ENCODE results near the gene CCDC201. TPM values are rescaled to one million over a fixed set of nuclear protein-coding genes. Genes with fewer than 3 reads are reported as not detected.

CCDC201 gene
- total and polyA plus RNA-seq, 2 of the 4 experiments (the other 2 are of a cell fraction), result not detected

DNA sequence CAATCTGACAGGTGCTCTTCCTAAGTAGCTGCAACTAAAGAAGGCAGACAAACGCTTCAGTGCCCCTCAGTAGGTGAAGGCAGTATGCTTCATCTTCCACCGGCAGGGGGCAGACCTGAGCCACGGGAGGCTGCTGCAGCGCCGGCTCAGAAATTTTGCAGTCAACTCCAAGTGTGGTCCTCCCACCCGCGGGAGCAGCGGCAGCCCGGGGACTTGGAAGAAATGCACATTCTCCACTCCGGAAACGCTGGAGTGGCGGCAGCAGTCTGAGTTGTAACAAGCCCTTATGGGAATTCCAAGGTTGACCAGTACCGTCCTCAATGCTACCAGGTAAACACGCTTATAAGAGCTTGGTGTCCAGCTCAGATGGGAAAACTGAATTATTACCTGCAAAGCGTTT lies 44.8 kb upstream of the CCDC201 start:
- Histone ChIP-seq H3K4ac (ENCODE audit: low read depth, low read length) (0 out of 2 replicates have a peak overlapping the region, but pooled peaks have one; percentile 8), H2AFZ (replicated peaks; ENCODE audit: low read length, poor library complexity) (peak overlapping the region; percentile 63), H3K4me2 (ENCODE audit: low read depth, low read length) (peak overlapping the region; percentile 62), H4K91ac (ENCODE audit: insufficient read depth, low read depth, low read length) (no peak overlapping the region), H3K9me3 (ENCODE audit: control insufficient read depth, insufficient read depth, low read length) (no peaks in the 10 kb centered on the region), H4K5ac (ENCODE audit: low read depth, low read length) (no peak overlapping the region), H2AK9ac (replicated peaks; ENCODE audit: low read depth, low read length, poor library complexity) (no peak overlapping the region), H3K27me3 (ENCODE audit: control insufficient read depth, insufficient read depth, low read length) (no peaks in the 10 kb centered on the region), H2BK20ac (ENCODE audit: low read depth, low read length) (no peak overlapping the region), H2AK5ac (ENCODE audit: low read depth, low read length) (no peak overlapping the region), H3K9me1 (ENCODE audit: insufficient read depth, low read length) (peaks cover 4% of the 10 kb centered on the region; the same call in 1 of the 2 replicates), H3K56ac (ENCODE audit: extremely low read depth, insufficient read depth, low read length) (no peak overlapping the region), H4K8ac (ENCODE audit: low read depth in 2 of 2, low read length in 2 of 2) (no peak overlapping the region), H3K36me3 (ENCODE audit: control insufficient read depth, insufficient read depth, low read length) (peaks cover 30% of the 10 kb centered on the region), H3K14ac (replicated peaks; ENCODE audit: low read depth, low read length) (no peak overlapping the region; the same call in 1 of the 2 replicates), H3K79me1 (ENCODE audit: low read depth in 1 of 2, low read length in 2 of 2) (peaks cover 12 to 23% of the 10 kb centered on the region in 2 experiments; a peak in 3 of 4 replicates), H3K18ac (ENCODE audit: low read depth, low read length) (no peak overlapping the region), H2BK5ac (ENCODE audit: low read depth, low read length, poor library complexity, severe bottlenecking) (peak overlapping the region; percentile 5), H3K4me3 (ENCODE audit: insufficient read depth, low read depth, low read length) (peak overlapping the region; percentile 34), H4K20me1 (ENCODE audit: insufficient read depth, low read length) (peaks cover 25% of the 10 kb centered on the region), H2BK15ac (ENCODE audit: low read depth, low read length) (no peak overlapping the region), H3K23ac (ENCODE audit: low read depth, low read length) (peak overlapping the region; percentile 76; the same call in 1 of the 2 replicates), H3K9ac (ENCODE audit: low read depth, low read length) (peak overlapping the region; percentile 42; the same call in 1 of the 2 replicates), H3K4me1 (ENCODE audit: control insufficient read depth, insufficient read depth, low read length) (peaks cover 9% of the 10 kb centered on the region), H3K27ac (ENCODE audit: insufficient read depth, low read length) (no peak overlapping the region), H2BK120ac (ENCODE audit: low read depth, low read length) (peak overlapping the region; percentile 6; the same call in 1 of the 2 replicates)
- ChIA-PET POLR2A (ENCODE audit: unreplicated experiment) (no interaction called here), CTCF (interaction anchor here (0.6 to 2.1 kb wide), 6 partner anchors 18 to 1469 kb away, joined by 3 to 4 read pairs (median 3); no protein-coding TSS in a partner anchor)
- TF ChIP-seq, protein P1, sequence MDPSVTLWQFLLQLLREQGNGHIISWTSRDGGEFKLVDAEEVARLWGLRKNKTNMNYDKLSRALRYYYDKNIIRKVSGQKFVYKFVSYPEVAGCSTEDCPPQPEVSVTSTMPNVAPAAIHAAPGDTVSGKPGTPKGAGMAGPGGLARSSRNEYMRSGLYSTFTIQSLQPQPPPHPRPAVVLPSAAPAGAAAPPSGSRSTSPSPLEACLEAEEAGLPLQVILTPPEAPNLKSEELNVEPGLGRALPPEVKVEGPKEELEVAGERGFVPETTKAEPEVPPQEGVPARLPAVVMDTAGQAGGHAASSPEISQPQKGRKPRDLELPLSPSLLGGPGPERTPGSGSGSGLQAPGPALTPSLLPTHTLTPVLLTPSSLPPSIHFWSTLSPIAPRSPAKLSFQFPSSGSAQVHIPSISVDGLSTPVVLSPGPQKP (IDR thresholded peaks at IDR 0.05; ENCODE audit: borderline replicate concordance, low read depth, low read length), result no peak
- TF ChIP-seq NFE2L2 (IDR thresholded peaks at IDR 0.05; ENCODE audit: low read depth, low read length) (no peak), BHLHE40 (IDR thresholded peaks at IDR 0.05; ENCODE audit: low read depth, low read length) (no peak), MAZ (IDR thresholded peaks at IDR 0.05; ENCODE audit: borderline replicate concordance, low read depth, low read length) (no peak), POLR2A (IDR thresholded peaks at IDR 0.05; ENCODE audit: low read depth, low read length) (0 out of 2 replicates have a peak, but pooled peaks have one; percentile 40), CEBPB (IDR thresholded peaks at IDR 0.05; ENCODE audit: low read depth, low read length) (no peak), RAD21 (IDR thresholded peaks at IDR 0.05; ENCODE audit: low read length) (peak; percentile 83), MXI1 (IDR thresholded peaks at IDR 0.05; ENCODE audit: borderline replicate concordance, low read depth, low read length) (no peak), SMC3 (IDR thresholded peaks at IDR 0.05; ENCODE audit: low read depth, low read length) (peak; percentile 93), MAFK (IDR thresholded peaks at IDR 0.05; ENCODE audit: low read depth, low read length) (no peak), RCOR1 (IDR thresholded peaks at IDR 0.05; ENCODE audit: insufficient replicate concordance, low read length) (no peak), FOS (IDR thresholded peaks at IDR 0.05; ENCODE audit: low read depth, low read length) (no peak), CHD1 (IDR thresholded peaks at IDR 0.05; ENCODE audit: low read depth, low read length) (no peak; the same call in 1 of the 2 replicates), RFX5 (IDR thresholded peaks at IDR 0.05; ENCODE audit: low read depth, low read length) (no peak)
- TF ChIP-seq, protein P2, sequence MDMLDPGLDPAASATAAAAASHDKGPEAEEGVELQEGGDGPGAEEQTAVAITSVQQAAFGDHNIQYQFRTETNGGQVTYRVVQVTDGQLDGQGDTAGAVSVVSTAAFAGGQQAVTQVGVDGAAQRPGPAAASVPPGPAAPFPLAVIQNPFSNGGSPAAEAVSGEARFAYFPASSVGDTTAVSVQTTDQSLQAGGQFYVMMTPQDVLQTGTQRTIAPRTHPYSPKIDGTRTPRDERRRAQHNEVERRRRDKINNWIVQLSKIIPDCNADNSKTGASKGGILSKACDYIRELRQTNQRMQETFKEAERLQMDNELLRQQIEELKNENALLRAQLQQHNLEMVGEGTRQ (IDR thresholded peaks at IDR 0.05; ENCODE audit: low read depth, low read length), result no peak
- TF ChIP-seq, protein P3, sequence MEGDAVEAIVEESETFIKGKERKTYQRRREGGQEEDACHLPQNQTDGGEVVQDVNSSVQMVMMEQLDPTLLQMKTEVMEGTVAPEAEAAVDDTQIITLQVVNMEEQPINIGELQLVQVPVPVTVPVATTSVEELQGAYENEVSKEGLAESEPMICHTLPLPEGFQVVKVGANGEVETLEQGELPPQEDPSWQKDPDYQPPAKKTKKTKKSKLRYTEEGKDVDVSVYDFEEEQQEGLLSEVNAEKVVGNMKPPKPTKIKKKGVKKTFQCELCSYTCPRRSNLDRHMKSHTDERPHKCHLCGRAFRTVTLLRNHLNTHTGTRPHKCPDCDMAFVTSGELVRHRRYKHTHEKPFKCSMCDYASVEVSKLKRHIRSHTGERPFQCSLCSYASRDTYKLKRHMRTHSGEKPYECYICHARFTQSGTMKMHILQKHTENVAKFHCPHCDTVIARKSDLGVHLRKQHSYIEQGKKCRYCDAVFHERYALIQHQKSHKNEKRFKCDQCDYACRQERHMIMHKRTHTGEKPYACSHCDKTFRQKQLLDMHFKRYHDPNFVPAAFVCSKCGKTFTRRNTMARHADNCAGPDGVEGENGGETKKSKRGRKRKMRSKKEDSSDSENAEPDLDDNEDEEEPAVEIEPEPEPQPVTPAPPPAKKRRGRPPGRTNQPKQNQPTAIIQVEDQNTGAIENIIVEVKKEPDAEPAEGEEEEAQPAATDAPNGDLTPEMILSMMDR (conservative IDR thresholded peaks at IDR 0.05; ENCODE audit: low read depth, low read length), result peak; percentile 90
- ATAC-seq (ENCODE audit: low read depth), result peak; percentile 53
- BruUV-seq (replicated peaks), result no TSS peak
- dilution Hi-C loops (cut with HindIII; ENCODE audit: low sequenced_read_pairs, unreplicated experiment), result no loop called here
- intact Hi-C loops (cut with micrococcal nuclease), result loop anchor here (1.0 kb wide), 1 partner anchor 1263 kb away; no protein-coding TSS in a partner anchor
- DNase-seq, result peak; percentile 64
- WGBS, 2 experiments (ENCODE audit: extremely low coverage in 2 of 2, insufficient read length in 1 of 2), result 9% methylated on average over 11 of the region's 15 CpGs; no CpG with 5 or more reads in 1 of the 2 experiments
- in situ Hi-C loops (cut with MboI; ENCODE audit: low sequenced_read_pairs), result loop anchor here (5.0 to 25.0 kb wide), 2 partner anchors 1020 to 1265 kb away; no protein-coding TSS in a partner anchor

Data from IMR-90 (cell line).